ENCODE measurements around the gene SCRT2. TPM values are rescaled to one million over a fixed set of nuclear protein-coding genes. Genes with fewer than 3 reads are reported as not detected.

Gene SCRT2
- polyA plus RNA-seq, 3 donors: not detected

DNA sequence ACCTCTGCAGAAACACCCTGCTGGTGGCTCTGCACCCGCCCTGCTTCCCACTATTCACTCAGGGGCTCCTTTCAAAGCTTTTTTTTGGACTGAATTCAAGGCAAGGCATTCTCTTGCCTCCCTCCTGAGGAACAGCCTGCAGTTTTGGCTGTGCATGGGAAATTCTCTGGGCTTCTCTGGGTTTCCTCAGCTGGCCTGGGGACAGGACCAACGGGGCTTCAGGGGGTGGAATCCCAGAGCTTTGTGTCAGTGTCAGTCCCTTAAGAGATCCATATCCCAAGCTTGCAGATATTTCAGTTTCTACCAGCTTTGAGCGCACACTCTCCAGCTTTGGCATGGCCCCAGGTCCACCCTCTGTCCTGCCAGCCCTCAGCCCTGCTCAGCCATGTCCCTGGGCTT lies 2.0 kb downstream of the SCRT2 start:
- Mint-ChIP-seq H3K27ac (no peak overlapping the region), H3K4me3 (peak overlapping the region in 1 of 2 donors; percentile 81)

DNA sequence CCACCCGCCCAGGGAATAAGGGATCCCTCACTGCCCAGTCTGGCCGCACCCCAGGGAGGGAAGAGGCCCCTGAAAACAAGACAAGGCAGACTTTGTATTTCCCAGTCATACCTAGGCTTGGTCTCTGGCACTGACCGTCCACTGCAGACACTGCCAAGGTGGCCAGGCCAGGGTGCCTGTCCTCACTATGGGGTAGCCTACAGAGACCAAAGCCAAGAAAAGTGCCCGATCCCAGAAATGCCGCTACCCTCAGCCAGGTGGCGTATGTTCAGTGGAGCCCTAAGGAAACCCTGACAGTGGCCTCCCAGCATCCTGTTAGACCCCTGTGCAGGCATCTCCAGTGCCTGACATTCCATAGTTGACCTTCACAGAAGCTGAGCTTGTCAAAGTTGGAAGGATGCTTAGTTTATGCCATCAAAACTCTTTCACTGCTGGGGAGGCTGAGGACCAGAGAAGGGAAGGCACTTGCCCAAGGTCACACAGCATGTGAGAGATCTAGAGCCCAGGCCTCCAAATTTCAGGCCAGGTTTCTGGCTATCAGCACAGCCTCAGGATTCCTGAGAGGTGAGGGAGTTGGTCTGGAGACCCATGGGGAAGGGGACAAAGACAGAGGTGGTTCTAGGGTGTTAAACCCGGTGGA lies 2.5 kb downstream of the SCRT2 start:
- Histone ChIP-seq H3K27ac (ENCODE audit: low read depth in 1 of 2, low read length in 2 of 2) (no peak overlapping the region), H3K9me3 (replicated peaks in 1 of 2; ENCODE audit: control insufficient read depth in 1 of 2, insufficient read depth in 1 of 2, low read length in 2 of 2) (peaks cover 0 to 15% of the 10 kb centered on the region in 2 donors), H3K9ac (ENCODE audit: insufficient read depth, low read length, poor library complexity, severe bottlenecking) (no peak overlapping the region), H2AFZ (ENCODE audit: insufficient read depth, low read depth, low read length, poor library complexity, severe bottlenecking) (no peak overlapping the region), H3K4me1 (ENCODE audit: control insufficient read depth in 1 of 2, insufficient read depth in 2 of 2, low read length in 2 of 2) (peaks cover 20 to 23% of the 10 kb centered on the region in 2 donors), H4K20me1 (ENCODE audit: insufficient read depth, low read length) (peaks cover 21% of the 10 kb centered on the region), H3K4me3 (replicated peaks in 1 of 3; ENCODE audit: low read depth in 2 of 3, low read length in 3 of 3) (no peak overlapping the region), H3K4me2 (replicated peaks; ENCODE audit: extremely low read depth, low read length, poor library complexity, severe bottlenecking) (no peak overlapping the region), H3K36me3 (replicated peaks in 1 of 2; ENCODE audit: control insufficient read depth in 1 of 2, insufficient read depth in 2 of 2, low read length in 2 of 2) (no peaks in the 10 kb centered on the region), H3K27me3 (ENCODE audit: control insufficient read depth in 2 of 2, insufficient read depth in 2 of 2, low read length in 2 of 2) (peaks cover 30 to 49% of the 10 kb centered on the region in 2 donors), H3K79me2 (ENCODE audit: insufficient read depth, low read length) (no peaks in the 10 kb centered on the region)
- WGBS (ENCODE audit: insufficient coverage): 29% methylated on average over 5 of the region's 7 CpGs
- H3K4me3 Mint-ChIP-seq: peak overlapping the region in 1 of 2 donors; percentile 75
- H3K27me3 Mint-ChIP-seq (ENCODE audit: low read depth in 3 of 3): peaks cover 53 to 71% (median 53%) of the 10 kb centered on the region in 3 donors
- H3K9me3 Mint-ChIP-seq: peaks cover 0 to 20% (median 5%) of the 10 kb centered on the region in 7 donors
- TF ChIP-seq, protein P1, sequence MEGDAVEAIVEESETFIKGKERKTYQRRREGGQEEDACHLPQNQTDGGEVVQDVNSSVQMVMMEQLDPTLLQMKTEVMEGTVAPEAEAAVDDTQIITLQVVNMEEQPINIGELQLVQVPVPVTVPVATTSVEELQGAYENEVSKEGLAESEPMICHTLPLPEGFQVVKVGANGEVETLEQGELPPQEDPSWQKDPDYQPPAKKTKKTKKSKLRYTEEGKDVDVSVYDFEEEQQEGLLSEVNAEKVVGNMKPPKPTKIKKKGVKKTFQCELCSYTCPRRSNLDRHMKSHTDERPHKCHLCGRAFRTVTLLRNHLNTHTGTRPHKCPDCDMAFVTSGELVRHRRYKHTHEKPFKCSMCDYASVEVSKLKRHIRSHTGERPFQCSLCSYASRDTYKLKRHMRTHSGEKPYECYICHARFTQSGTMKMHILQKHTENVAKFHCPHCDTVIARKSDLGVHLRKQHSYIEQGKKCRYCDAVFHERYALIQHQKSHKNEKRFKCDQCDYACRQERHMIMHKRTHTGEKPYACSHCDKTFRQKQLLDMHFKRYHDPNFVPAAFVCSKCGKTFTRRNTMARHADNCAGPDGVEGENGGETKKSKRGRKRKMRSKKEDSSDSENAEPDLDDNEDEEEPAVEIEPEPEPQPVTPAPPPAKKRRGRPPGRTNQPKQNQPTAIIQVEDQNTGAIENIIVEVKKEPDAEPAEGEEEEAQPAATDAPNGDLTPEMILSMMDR (IDR thresholded peaks at IDR 0.05): peak; percentile 16
- intact Hi-C loops (cut with micrococcal nuclease): no loop called here
- DNase-seq: no peak
- peaks cover 0 to 3% of the 10 kb centered on the region in 2 donors for H3K36me3 Mint-ChIP-seq
- peaks cover 27% of the 10 kb centered on the region for H3K4me1 Mint-ChIP-seq
- H3K27ac Mint-ChIP-seq: no peak overlapping the region

More for the DNA sequence above, 2.0 kb downstream of the SCRT2 start:
- Histone ChIP-seq H3K27me3 (ENCODE audit: control insufficient read depth in 2 of 2, insufficient read depth in 2 of 2, low read length in 2 of 2) (peaks cover 30 to 52% of the 10 kb centered on the region in 2 donors), H3K79me2 (ENCODE audit: insufficient read depth, low read length) (no peaks in the 10 kb centered on the region), H3K9ac (ENCODE audit: insufficient read depth, low read length, poor library complexity, severe bottlenecking) (no peak overlapping the region), H3K27ac (ENCODE audit: low read depth in 1 of 2, low read length in 2 of 2) (no peak overlapping the region), H3K36me3 (replicated peaks in 1 of 2; ENCODE audit: control insufficient read depth in 1 of 2, insufficient read depth in 2 of 2, low read length in 2 of 2) (no peaks in the 10 kb centered on the region), H2AFZ (ENCODE audit: insufficient read depth, low read depth, low read length, poor library complexity, severe bottlenecking) (no peak overlapping the region), H3K4me1 (ENCODE audit: control insufficient read depth in 1 of 2, insufficient read depth in 2 of 2, low read length in 2 of 2) (peaks cover 20 to 23% of the 10 kb centered on the region in 2 donors), H3K9me3 (replicated peaks in 1 of 2; ENCODE audit: control insufficient read depth in 1 of 2, insufficient read depth in 1 of 2, low read length in 2 of 2) (peaks cover 0 to 15% of the 10 kb centered on the region in 2 donors), H3K4me2 (replicated peaks; ENCODE audit: extremely low read depth, low read length, poor library complexity, severe bottlenecking) (no peak overlapping the region), H4K20me1 (ENCODE audit: insufficient read depth, low read length) (peaks cover 21% of the 10 kb centered on the region), H3K4me3 (replicated peaks in 1 of 3; ENCODE audit: low read depth in 2 of 3, low read length in 3 of 3) (no peak overlapping the region)
- 16% methylated on average over 1 of the region's 3 CpGs for WGBS (ENCODE audit: insufficient coverage)
- peaks cover 0 to 20% (median 5%) of the 10 kb centered on the region in 7 donors for H3K9me3 Mint-ChIP-seq
- H3K36me3 Mint-ChIP-seq: peaks cover 0 to 3% of the 10 kb centered on the region in 2 donors
- DNase-seq: no peak
- H3K27me3 Mint-ChIP-seq (ENCODE audit: low read depth in 3 of 3): peaks cover 53 to 72% (median 54%) of the 10 kb centered on the region in 3 donors
- intact Hi-C loops (cut with micrococcal nuclease): no loop called here
- H3K4me1 Mint-ChIP-seq: peaks cover 28% of the 10 kb centered on the region
- TF ChIP-seq, protein P1 (IDR thresholded peaks at IDR 0.05): no peak
